Adrenal gland (tissue), 5 donors: ENCODE results near the gene SORBS1.

Experiments used
- POLR2A ChIP-seq, 2 donors: fragments of 450-650 bp; IDR thresholded peaks; one replicate each; pipeline ENCODE4 v1.6.1; 2017; ENCODE audit warnings: antibody characterized with exemption in 2 of 2, mild to moderate bottlenecking in 2 of 2, moderate library complexity in 1 of 2
- TF ChIP-seq, protein P1 (sequence below), 6 experiments: fragments of 450-650 bp in 4 of 6; fragments of 200-600 bp in 2 of 6; sonication (generic) in 1 of 6; IDR thresholded peaks; 1 replicate in 5 of 6; 2 replicates in 1 of 6; pipeline versions ENCODE4 v1.5.1 to v1.8.0; 2016 to 2021; ENCODE audit warnings: antibody characterized with exemption in 6 of 6, mild to moderate bottlenecking in 2 of 6, moderate library complexity in 1 of 6
- donor health status: DM: no; HTN: no; CAD: no.

DNA sequence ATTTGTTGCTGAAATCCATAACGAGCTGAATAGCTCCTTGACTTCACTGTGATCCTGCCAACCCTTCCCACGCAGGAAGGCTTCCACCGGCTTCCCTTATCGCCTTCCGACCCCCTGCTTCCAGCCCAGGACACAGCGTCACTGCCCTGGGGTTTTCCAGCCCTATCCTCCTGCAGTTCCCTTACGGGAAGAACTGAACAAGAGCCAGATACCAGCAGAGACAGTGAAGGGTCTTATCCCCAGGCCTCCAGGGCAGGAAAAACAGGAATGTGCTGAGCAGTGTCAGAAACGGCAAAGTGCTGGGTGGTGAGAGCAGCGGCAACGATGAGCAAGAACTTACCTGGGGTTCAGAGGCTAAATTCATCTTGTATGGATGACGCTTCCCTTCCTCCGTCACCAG lies 292.7 kb downstream of the SORBS1 start:
- TF ChIP-seq POLR2A (IDR thresholded peaks at IDR 0.05) = no peak
- TF ChIP-seq, protein P1, sequence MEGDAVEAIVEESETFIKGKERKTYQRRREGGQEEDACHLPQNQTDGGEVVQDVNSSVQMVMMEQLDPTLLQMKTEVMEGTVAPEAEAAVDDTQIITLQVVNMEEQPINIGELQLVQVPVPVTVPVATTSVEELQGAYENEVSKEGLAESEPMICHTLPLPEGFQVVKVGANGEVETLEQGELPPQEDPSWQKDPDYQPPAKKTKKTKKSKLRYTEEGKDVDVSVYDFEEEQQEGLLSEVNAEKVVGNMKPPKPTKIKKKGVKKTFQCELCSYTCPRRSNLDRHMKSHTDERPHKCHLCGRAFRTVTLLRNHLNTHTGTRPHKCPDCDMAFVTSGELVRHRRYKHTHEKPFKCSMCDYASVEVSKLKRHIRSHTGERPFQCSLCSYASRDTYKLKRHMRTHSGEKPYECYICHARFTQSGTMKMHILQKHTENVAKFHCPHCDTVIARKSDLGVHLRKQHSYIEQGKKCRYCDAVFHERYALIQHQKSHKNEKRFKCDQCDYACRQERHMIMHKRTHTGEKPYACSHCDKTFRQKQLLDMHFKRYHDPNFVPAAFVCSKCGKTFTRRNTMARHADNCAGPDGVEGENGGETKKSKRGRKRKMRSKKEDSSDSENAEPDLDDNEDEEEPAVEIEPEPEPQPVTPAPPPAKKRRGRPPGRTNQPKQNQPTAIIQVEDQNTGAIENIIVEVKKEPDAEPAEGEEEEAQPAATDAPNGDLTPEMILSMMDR (IDR thresholded peaks at IDR 0.05) = no peak
